Smooth muscle cell (in vitro differentiated cells): Measurements from ENCODE around the gene WBP2. TPM values are rescaled to one million over a fixed set of nuclear protein-coding genes. Genes with fewer than 3 reads are reported as not detected.

Experiments used
- DNase-seq: peaks from one replicate; lab custom pipeline; 2025; ENCODE audit not compliant: unreplicated experiment; lab: John Stamatoyannopoulos, UW
- H2AFZ ChIP-seq: fragments of 200-600 bp; sonication (generic); 2 replicates; pipeline ENCODE4 v1.6.0; 2016; ENCODE audit warnings: antibody characterized with exemption, low read depth, mild to moderate bottlenecking
- H3F3A ChIP-seq: fragments of 200-600 bp; sonication (generic); 2 replicates; pipeline ENCODE4 v1.6.0; 2017; ENCODE audit warnings: antibody characterized with exemption, low read depth
- H3K27ac ChIP-seq: fragments of 200-600 bp; sonication (generic); 2 replicates; pipeline ENCODE4 v1.5.1; 2016; ENCODE audit warnings: low read depth, mild to moderate bottlenecking
- H3K27me3 ChIP-seq: fragments of 200-600 bp; sonication (generic); 2 replicates; pipeline ENCODE4 v1.6.1; 2016; ENCODE audit warnings: low read depth, mild to moderate bottlenecking
- H3K36me3 ChIP-seq: fragments of 200-600 bp; sonication (generic); 2 replicates; pipeline ENCODE4 v1.5.1; 2016; ENCODE audit warnings: low read depth
- H3K4me1 ChIP-seq: fragments of 200-600 bp; sonication (generic); 2 replicates; pipeline ENCODE4 v1.5.1; 2016; ENCODE audit warnings: low read depth
- H3K4me2 ChIP-seq: fragments of 200-600 bp; sonication (generic); 2 replicates; pipeline ENCODE4 v1.6.0; 2016; ENCODE audit warnings: mild to moderate bottlenecking
- H3K4me3 ChIP-seq: fragments of 200-600 bp; sonication (generic); 2 replicates; pipeline ENCODE4 v1.5.1; 2016; ENCODE audit warnings: mild to moderate bottlenecking
- H3K79me2 ChIP-seq: fragments of 200-600 bp; sonication (generic); 2 replicates; pipeline ENCODE4 v1.6.0; 2016; ENCODE audit warnings: low read depth, mild to moderate bottlenecking
- H3K9ac ChIP-seq: fragments of 200-600 bp; sonication (generic); 2 replicates; pipeline ENCODE4 v1.6.0; 2016; ENCODE audit warnings: low read depth
- H3K9me3 ChIP-seq: fragments of 200-600 bp; sonication (generic); replicated peaks from 2 replicates; pipeline ENCODE4 v1.5.1; 2016; ENCODE audit warnings: low read depth
- H4K20me1 ChIP-seq: fragments of 200-600 bp; sonication (generic); 2 replicates; pipeline ENCODE4 v1.6.0; 2016; ENCODE audit warnings: low read depth
- CTCF ChIP-seq: fragments of 200-600 bp; sonication (generic); IDR thresholded peaks from 2 replicates; pipeline ENCODE4 v1.5.1; 2017; ENCODE audit warnings: borderline replicate concordance, mild to moderate bottlenecking, antibody characterized with exemption; ENCODE audit not compliant: insufficient read depth, poor library complexity, severe bottlenecking
- WGBS: methylation state at CpG from one replicate; pipeline ENCODE4 v1.1.7; 2016; ENCODE audit warnings: low lambda C conversion rate; 5-methylcytosine and 5-hydroxymethylcytosine counted together
- polyA plus RNA-seq: library from polyadenylated mRNA; unstranded; fragments of >200 nt; fragmentation: Nextera tagmentation; extraction: Ambion mirVana; gene quantifications from 2 replicates; pipeline ENCODE4 v1.2.1, GENCODE V29; 2016
- total RNA-seq: library from RNA; depleted of rRNA; stranded (reverse); fragments of >200 nt; gene quantifications from 2 replicates; pipeline ENCODE4 v1.2.3, GENCODE V29; 2014

The WBP2 gene
- total and polyA plus RNA-seq, 2 experiments from 2014 or later: 26.4 to 91.4 TPM

GRCh38 chr17:75842963-75843576 lies 12.1 kb downstream of the WBP2 start:
- no peaks in the 10 kb centered on the region for H3K27me3 ChIP-seq
- no peaks in the 10 kb centered on the region for H4K20me1 ChIP-seq
- H2AFZ ChIP-seq: no peak overlapping the region
- no peaks in the 10 kb centered on the region for H3K9me3 ChIP-seq
- H3K27ac ChIP-seq: no peak overlapping the region
- no peak overlapping the region for H3K4me3 ChIP-seq
- no peak for TF ChIP-seq CTCF
- WGBS: 90% methylated on average over 12 of the region's 22 CpGs
- peaks cover 4% of the 10 kb centered on the region for H3K4me1 ChIP-seq
- no peak overlapping the region for H3K4me2 ChIP-seq
- DNase-seq: no peak
- H3K79me2 ChIP-seq: no peaks in the 10 kb centered on the region
- H3F3A ChIP-seq: no peaks in the 10 kb centered on the region
- H3K36me3 ChIP-seq: no peaks in the 10 kb centered on the region
- no peak overlapping the region for H3K9ac ChIP-seq

- DNase-seq: no peak
- H3F3A ChIP-seq: no peaks in the 10 kb centered on the region
- no peaks in the 10 kb centered on the region for H3K9me3 ChIP-seq
- no peak overlapping the region for H2AFZ ChIP-seq
- peaks cover 4% of the 10 kb centered on the region for H3K4me1 ChIP-seq
- no peak overlapping the region for H3K4me2 ChIP-seq
- H3K27ac ChIP-seq: no peak overlapping the region
- WGBS: 91% methylated on average over 18 of the region's 18 CpGs
- H3K9ac ChIP-seq: no peak overlapping the region
- no peaks in the 10 kb centered on the region for H4K20me1 ChIP-seq
- no peaks in the 10 kb centered on the region for H3K27me3 ChIP-seq
- TF ChIP-seq CTCF: no peak
- H3K79me2 ChIP-seq: no peaks in the 10 kb centered on the region
- no peaks in the 10 kb centered on the region for H3K36me3 ChIP-seq
- no peak overlapping the region for H3K4me3 ChIP-seq
Observed at GRCh38 chr17:75842411-75842810, 12.7 kb downstream of the WBP2 start.

- WGBS: 73% methylated on average over 7 of the region's 7 CpGs
- DNase-seq: no peak
- H3K4me2 ChIP-seq: no peak overlapping the region
- no peaks in the 10 kb centered on the region for H3K9me3 ChIP-seq
- no peak overlapping the region for H2AFZ ChIP-seq
- no peak overlapping the region for H3K4me3 ChIP-seq
- H3K36me3 ChIP-seq: no peaks in the 10 kb centered on the region
- H3K4me1 ChIP-seq: peaks cover 4% of the 10 kb centered on the region
- no peaks in the 10 kb centered on the region for H3F3A ChIP-seq
- H3K9ac ChIP-seq: no peak overlapping the region
- no peak for TF ChIP-seq CTCF
- H3K27ac ChIP-seq: no peak overlapping the region
- H4K20me1 ChIP-seq: no peaks in the 10 kb centered on the region
- H3K27me3 ChIP-seq: no peaks in the 10 kb centered on the region
- no peaks in the 10 kb centered on the region for H3K79me2 ChIP-seq
Observed at GRCh38 chr17:75840799-75841164, 14.4 kb downstream of the WBP2 start.
